Lower leg skin (tissue), 3 donors: Measurements from ENCODE around the gene PIK3AP1.

Experiments used
- CTCF ChIP-seq, 3 donors: fragments of 450-650 bp; IDR thresholded peaks; one replicate each; pipeline ENCODE4 v1.5.1; 2016; ENCODE audit warnings: antibody characterized with exemption in 3 of 3, mild to moderate bottlenecking in 3 of 3, moderate library complexity in 2 of 3
- POLR2A ChIP-seq, 2 donors: fragments of 450-650 bp; IDR thresholded peaks; one replicate each; pipeline ENCODE4 v1.6.1; 2016 to 2017; ENCODE audit warnings: antibody characterized with exemption in 2 of 2, mild to moderate bottlenecking in 1 of 2, moderate library complexity in 1 of 2

DNA sequence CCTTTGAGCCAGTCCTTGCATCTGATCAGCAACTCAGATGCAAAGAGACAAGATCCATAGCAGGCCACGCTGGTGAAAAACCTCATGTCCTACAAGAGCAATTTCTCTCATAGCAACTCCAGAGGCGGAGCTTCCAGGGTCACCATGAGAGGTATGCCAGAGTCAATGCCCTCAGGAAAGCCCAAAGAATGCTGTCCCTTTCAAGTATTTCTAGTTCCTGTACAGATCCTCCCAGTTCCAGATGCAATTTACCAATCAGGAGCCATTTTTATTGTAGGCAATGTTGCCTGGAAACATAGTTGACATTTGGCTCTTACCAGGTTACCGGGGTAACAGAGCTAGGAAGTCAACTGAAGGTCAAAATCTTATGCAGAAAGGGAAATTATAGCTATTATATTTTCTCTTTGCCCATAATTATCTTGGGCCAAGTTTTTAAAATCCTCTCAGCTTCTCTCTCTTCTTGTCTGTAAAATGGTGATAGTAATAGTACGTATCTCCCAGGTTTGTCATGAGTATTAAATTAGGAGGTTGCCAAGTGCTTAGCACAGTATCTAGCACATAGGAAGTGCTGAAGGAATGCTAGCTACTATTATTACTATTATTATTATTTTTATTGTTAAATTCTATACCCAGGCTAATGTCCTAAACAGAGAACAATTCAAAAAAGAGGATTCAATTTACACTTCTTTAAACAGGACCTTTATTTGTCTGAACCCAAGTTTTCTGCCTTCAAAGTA, 87.2 kb downstream of the PIK3AP1 start:
- TF ChIP-seq POLR2A (IDR thresholded peaks at IDR 0.05) (no peak), CTCF (IDR thresholded peaks at IDR 0.05) (no peak)
